OCI-LY3 (cell line): ENCODE measurements around the gene PPT2.

Experiments
- CTCF ChIP-seq: fragments of 200-600, 300-600 bp; sonication (generic); IDR thresholded peaks from 2 replicates; pipeline ENCODE4 v1.5.1; 2014; ENCODE audit warnings: antibody characterized with exemption, low read length, low read depth
- EZH2phosphoT487 ChIP-seq: fragments of 200-600 bp; shearing (Covaris generic); IDR thresholded peaks from 2 replicates; pipeline ENCODE4 v1.6.1; 2018; ENCODE audit warnings: antibody characterized with exemption, mixed run types, low read depth

- no peak for TF ChIP-seq EZH2phosphoT487
- TF ChIP-seq CTCF = no peak
Measured at GRCh38 chr6:32177788-32178546, 24.0 kb downstream of the PPT2 start, which contains the start of gene RNF5.
